ENCODE measurements around the gene IER2. TPM values are rescaled to one million over a fixed set of nuclear protein-coding genes. Genes with fewer than 3 reads are reported as not detected.

Gene IER2
- total RNA-seq, 1 donor from 2014 or later: 17.3 TPM

DNA sequence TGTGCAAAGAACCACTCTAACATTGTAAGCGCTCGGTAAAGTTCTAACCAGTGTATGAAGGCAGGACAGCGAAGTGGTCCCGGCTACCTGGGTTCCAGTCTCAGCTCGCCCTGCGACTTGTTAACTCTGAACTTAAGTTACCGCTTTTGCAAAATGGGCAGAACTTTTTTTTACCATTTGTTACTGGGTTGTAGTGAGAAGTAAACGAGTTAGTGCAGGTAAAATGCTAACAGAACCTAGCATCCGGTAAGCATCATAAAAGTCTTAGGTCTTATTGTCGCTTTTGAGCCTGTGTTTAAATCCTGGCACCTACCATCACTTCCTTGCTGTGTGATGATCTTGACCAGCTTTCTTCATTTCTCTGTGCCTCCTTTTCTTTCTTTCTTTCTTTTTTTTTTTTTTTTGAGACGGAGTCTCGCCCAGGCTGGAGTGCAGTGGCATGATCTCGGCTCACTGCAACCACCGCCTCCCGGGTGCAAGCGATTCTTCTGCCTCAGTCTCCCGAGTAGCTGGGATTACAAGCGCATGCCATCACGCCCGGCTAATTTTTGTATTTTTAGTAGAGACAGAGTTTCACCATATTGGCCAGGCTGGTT is 32.9 kb upstream of the IER2 start:
- peaks cover 18% of the 10 kb centered on the region for H3K36me3 ChIP-seq
- peak overlapping the region; percentile 81 for H3K27ac ChIP-seq (replicated peaks)
- TF ChIP-seq, protein P1, sequence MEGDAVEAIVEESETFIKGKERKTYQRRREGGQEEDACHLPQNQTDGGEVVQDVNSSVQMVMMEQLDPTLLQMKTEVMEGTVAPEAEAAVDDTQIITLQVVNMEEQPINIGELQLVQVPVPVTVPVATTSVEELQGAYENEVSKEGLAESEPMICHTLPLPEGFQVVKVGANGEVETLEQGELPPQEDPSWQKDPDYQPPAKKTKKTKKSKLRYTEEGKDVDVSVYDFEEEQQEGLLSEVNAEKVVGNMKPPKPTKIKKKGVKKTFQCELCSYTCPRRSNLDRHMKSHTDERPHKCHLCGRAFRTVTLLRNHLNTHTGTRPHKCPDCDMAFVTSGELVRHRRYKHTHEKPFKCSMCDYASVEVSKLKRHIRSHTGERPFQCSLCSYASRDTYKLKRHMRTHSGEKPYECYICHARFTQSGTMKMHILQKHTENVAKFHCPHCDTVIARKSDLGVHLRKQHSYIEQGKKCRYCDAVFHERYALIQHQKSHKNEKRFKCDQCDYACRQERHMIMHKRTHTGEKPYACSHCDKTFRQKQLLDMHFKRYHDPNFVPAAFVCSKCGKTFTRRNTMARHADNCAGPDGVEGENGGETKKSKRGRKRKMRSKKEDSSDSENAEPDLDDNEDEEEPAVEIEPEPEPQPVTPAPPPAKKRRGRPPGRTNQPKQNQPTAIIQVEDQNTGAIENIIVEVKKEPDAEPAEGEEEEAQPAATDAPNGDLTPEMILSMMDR (IDR thresholded peaks at IDR 0.05; ENCODE audit: borderline replicate concordance): no peak
- H3K27me3 ChIP-seq (ENCODE audit: low read depth): no peaks in the 10 kb centered on the region
- H3K9me3 ChIP-seq (replicated peaks): no peaks in the 10 kb centered on the region
- H3K4me3 ChIP-seq: peak overlapping the region; percentile 87
- intact Hi-C loops (cut with micrococcal nuclease): no loop called here
- H3K4me1 ChIP-seq: peaks cover 58% of the 10 kb centered on the region
- no peak for DNase-seq

DNA sequence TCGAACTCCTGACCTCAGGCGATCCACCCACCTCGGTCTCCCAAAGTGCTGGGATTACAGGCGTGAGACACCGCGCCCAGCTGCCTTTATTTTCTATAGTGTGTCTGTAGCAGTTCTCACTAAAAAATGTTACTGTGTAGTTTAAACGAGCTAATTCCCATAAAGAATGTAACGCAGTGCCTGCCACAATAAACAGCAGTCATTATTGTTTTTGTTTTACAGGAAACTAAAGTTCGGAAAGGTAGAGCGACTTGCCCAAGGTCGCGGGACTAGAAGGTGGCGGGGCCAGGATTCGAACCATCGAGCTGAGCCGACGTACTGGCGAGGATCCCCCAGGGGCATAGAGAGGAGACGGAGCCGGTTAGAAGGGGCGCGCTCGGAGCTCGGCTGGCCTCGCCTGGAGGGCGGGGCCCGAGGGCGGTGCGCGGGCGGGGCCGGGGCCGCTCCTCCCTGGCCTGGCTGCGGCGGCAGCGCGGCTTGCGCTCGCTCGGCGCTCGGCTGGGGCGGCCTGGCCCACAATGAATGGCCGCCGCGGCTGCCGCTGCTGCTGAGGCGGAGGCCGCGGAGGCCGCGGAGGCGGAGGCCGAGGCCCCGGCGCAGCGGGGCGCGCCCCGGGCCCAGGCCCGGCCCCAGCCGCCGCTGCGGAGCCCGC is 32.3 kb upstream of the IER2 start, which contains the start of gene NACC1:
TSS of gene NACC1 (plus strand) at position 493 of the 652 bp plus-strand sequence. CDS start 16,944 bp downstream, outside the sequence.
- TF ChIP-seq, protein P1 (IDR thresholded peaks at IDR 0.05; ENCODE audit: borderline replicate concordance): no peak
- intact Hi-C loops (cut with micrococcal nuclease): no loop called here
- peak within 1 kb of the TSS; percentile 87 for H3K4me3 ChIP-seq
- peak; percentile 91 for DNase-seq
- peaks cover 12% of the 10 kb centered on the region for H3K36me3 ChIP-seq
- peak within 1 kb of the TSS; percentile 81 for H3K27ac ChIP-seq (replicated peaks)
- no peaks in the 10 kb centered on the region for H3K9me3 ChIP-seq (replicated peaks)
- peaks cover 58% of the 10 kb centered on the region for H3K4me1 ChIP-seq
- H3K27me3 ChIP-seq (ENCODE audit: low read depth): no peaks in the 10 kb centered on the region

DNA sequence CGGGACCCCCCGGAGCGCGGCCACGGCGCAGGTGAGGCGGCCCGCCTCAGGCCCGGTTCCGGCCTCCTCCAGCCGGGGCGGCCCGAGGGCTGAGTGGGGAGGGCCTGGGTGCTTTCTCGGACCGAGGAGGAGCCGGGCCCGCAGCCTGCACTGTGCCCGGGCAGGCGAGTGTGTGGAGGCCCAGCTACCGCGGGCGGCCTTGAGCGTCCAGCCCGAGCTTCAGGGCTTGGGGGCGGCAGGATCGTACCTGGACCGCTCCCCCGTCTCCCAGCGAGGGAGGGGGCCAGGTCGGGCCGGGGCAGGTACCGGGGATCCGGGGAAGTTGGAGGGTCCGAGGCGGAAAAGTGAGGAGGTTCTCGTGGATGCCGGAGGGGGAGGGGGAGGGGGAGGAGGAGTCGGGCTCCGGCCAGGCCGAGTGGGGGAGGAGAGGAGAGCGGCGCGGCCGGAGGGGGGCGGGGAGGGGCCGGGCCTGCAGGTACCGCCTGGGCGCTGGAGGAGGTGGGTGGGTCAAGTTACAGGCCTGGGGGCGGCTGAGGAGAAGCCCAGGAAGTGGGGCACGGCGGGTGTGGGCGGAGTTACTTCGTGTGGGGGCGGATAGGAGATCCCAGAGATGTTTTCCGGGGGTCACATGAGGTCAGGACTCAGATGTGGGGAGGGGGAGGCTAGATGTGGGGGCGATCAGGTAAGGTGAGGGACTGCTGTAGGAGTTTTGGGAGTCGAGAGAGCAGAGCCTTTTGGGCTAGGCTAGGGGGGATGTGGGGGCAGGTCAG is 31.6 kb upstream of the IER2 start:
- H3K27me3 ChIP-seq (ENCODE audit: low read depth): no peaks in the 10 kb centered on the region
- H3K4me1 ChIP-seq: peaks cover 58% of the 10 kb centered on the region
- intact Hi-C loops (cut with micrococcal nuclease): no loop called here
- TF ChIP-seq, protein P1 (IDR thresholded peaks at IDR 0.05; ENCODE audit: borderline replicate concordance): no peak
- H3K9me3 ChIP-seq (replicated peaks): no peaks in the 10 kb centered on the region
- peak overlapping the region; percentile 69 for H3K27ac ChIP-seq (replicated peaks)
- peak; percentile 43 for DNase-seq
- peaks cover 5% of the 10 kb centered on the region for H3K36me3 ChIP-seq
- H3K4me3 ChIP-seq: peak overlapping the region; percentile 87

DNA sequence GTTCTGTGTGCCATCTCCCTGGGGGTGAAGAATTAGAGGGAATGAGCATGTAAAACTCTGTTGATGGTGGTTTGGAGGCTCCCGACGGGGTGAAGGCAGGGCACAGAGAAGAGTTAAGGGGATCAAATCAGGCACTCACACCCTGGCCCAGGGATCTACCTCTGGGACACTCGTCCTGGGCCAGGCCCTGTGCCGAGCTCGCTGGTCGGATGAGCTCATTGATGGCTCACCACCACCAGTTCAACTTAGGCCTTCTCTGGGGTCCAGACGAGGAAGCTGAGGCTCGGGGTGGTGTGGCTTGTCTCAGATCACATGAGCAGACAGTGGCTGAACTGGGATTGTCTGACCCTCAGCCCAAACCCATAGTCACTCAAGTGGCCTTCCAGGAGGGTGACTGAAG is 30.6 kb upstream of the IER2 start:
- intact Hi-C loops (cut with micrococcal nuclease): no loop called here
- peak overlapping the region; percentile 87 for H3K4me3 ChIP-seq
- no peak overlapping the region for H3K27ac ChIP-seq (replicated peaks)
- H3K4me1 ChIP-seq: peaks cover 58% of the 10 kb centered on the region
- H3K27me3 ChIP-seq (ENCODE audit: low read depth): no peaks in the 10 kb centered on the region
- TF ChIP-seq, protein P1 (IDR thresholded peaks at IDR 0.05; ENCODE audit: borderline replicate concordance): no peak
- no peak for DNase-seq
- no peaks in the 10 kb centered on the region for H3K36me3 ChIP-seq
- H3K9me3 ChIP-seq (replicated peaks): no peaks in the 10 kb centered on the region

DNA sequence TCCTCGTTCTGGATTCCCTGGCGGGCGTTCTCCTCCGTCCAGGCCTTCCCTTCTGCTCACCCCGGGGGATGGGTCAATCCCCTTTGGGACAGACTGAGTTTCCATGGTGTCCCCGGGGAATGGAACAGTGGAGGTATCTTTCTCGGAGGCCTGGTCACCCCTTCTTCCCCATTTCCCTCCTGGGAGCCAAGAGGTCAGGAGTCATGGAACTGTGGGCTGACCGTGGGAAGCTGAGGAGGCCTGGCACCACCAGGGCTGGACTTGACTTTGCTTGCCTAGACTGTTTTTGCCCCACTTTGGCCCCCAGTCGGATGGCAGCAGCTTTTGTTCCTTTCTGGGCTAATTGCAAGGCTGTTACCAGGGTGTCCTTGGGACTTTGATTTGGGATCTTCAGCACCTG is 30.2 kb upstream of the IER2 start:
- TF ChIP-seq, protein P1 (IDR thresholded peaks at IDR 0.05; ENCODE audit: borderline replicate concordance): no peak
- Histone ChIP-seq H3K4me1 (peaks cover 57% of the 10 kb centered on the region), H3K27me3 (ENCODE audit: low read depth) (no peaks in the 10 kb centered on the region), H3K4me3 (peak overlapping the region; percentile 87), H3K36me3 (no peaks in the 10 kb centered on the region), H3K9me3 (replicated peaks) (no peaks in the 10 kb centered on the region), H3K27ac (replicated peaks) (no peak overlapping the region)
- no peak for DNase-seq
- intact Hi-C loops (cut with micrococcal nuclease): no loop called here

Data from left ventricle myocardium inferior (tissue), 1 donor.